AML-193 (cell line): ENCODE measurements around the gene GLRA3.
"Not testable (repeated sequence)": the region's sequence is repeated elsewhere in the genome, so short reads cannot be mapped to it uniquely, and the experiment has no call there.

Experiments used
- DNase-seq, 2 experiments: peaks; one replicate each; lab custom pipeline; 2025; lab: John Stamatoyannopoulos, UW

GLRA3 gene

DNA sequence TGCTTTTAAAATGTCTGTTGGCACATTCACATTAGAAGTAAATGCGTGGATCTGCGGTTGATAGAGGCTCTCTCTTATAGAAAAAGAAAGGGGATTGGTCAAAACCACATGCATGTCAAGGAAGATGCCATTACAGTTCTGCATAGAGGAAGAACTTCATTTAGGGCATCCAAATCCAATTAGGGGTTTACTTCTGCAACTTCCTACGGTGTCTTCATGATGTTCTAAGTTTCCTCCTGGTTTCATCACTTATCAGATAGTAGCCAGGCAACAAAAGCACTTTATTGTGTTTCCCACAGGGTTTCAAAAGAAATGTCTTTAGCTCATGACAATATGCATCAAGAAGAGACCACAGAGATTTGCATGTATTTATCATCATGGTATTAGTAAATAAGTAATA is 170.8 kb downstream of the GLRA3 start:
- no peak for DNase-seq

DNA sequence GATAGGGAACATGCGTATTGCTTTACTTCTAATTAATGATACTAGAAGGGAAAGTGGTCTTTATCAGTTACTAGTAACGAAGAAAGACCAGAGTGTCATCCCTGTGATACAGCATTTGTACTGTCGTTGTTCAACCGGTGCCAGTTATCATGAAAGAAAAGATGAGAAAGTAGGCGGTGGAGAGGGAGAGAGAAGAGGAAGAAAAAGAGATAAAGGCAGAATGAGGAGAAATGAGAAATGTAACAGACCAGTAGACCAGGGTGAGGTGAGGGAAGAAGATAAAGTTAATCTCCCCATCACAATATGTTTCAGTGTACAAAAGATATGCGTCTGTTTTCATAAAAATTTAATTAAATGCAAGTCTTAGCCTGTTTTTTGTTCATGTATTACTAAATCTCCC is 171.6 kb downstream of the GLRA3 start:
- DNase-seq = no peak

DNA sequence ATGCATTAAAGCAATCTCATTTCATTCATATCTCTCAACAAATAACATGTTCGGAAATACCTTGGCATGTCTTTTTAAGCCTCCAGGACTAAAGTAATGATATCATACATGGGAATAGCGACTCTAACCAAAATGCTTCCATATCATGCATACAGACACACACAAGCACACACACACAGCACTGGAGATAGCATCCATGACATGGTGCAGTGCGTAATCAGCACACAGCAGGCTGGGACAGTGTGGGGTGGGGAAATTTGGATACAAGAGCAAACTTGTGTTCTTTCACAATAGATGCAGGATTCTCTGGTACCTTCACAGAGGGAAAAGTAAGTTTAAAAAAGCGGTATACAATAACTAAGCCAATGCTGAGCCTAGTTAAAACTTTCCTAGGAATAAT is 174.4 kb downstream of the GLRA3 start:
- no peak for DNase-seq

DNA sequence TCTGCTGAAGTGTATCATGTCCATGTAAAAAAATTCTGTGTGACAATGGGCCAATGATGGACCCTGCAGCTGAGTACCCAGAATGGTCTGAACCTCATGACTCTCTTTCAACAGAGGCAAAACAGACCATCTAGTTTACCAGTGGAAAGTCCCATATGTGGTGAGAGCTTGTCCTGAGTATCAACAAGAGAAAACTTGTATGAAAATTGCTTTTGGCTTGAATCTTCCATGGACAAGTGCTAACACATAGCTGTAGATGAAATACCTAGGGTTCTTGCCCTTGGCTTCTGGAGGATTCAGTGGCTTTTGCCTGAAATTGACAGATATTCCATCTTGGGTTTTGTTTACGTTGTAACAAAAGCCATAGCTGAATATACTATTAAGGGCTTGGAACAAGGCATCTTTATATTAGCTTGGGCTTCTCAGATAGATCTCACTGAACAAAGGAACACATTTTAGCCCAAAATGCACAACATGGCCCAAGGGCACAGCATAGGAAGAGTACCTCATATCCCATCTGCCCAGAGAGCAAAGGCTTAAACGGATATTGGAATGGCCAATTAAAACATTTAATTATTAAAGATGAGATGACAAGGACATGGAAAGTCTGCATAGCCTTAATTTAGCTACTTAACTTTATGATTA is 178.2 kb downstream of the GLRA3 start:
- DNase-seq = no peak

DNA sequence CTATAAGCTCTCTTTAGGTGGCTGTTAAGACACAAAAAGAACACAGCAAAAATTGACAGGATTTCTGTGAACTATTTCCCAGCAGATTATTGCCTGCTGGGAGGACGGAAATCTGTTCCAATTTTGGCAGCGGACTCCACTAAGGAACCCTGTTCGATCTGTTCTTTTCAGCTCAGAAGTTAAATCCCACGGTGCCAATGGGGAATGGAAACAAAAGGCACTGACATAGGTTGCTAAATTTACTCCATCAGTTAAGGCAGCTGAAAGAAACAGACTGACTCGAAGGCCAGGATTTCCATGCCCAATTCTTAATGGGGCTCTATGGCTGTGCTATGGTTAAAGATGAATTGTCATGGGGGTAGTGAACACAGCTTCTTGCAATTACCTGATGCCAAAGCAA is 180.2 kb downstream of the GLRA3 start:
- no peak for DNase-seq

DNA sequence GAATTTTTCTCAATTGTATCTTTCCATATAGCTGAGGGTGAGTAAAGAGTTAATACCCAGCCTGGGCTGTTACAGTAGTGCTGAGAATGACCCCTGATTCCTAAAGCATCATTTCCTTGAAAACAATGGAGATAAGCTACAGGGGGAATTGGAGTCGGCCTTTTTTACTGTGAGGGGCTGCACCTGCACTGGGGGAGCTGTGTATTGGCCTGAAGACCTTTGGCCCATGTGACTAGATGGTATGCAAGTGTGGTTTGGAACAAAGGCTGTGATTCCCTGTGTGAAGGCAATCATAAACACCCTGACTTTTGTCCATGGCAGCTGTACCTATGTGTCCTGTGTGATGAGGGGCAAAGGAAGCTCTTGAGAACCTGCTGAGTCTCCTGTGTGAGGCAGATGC is 182.7 kb downstream of the GLRA3 start:
- no peak for DNase-seq

DNA sequence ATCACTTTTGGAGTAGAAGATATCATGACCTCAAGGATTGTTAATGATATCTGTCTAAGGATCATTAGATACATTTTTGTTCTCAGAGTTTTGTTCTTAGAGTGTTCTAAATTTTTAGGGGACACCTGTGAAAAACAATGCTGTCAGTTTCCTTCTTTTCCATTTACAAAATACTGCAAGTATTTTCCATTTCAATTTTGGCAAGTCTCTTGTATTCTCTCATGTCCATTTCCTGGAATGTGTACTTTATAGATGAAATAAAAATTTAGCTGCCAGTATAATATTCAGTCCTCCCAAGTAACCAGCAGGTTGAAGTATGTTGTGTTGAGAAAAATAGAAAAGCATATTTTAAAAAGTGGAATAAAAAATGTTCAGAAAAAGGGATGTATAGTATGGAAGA is 188.9 kb downstream of the GLRA3 start:
- DNase-seq = no peak

DNA sequence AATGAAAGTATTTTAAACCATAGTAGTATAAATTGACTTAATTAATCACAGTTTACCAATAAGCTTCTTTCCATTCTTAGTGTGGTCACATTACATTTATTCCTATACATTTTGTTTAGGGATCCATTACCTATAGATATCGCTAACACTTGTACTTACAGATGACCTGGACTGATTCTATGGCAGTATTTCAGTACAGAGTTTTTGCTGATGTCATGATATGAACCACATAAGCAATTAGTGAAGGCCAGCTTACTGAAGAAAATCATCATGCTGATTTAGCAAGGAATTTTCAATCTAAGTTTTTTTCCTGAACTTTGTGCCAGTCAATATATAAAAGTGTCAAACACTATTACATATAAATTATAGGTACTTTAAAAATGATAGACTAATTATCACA is 193.3 kb downstream of the GLRA3 start:
- no peak for DNase-seq

DNA sequence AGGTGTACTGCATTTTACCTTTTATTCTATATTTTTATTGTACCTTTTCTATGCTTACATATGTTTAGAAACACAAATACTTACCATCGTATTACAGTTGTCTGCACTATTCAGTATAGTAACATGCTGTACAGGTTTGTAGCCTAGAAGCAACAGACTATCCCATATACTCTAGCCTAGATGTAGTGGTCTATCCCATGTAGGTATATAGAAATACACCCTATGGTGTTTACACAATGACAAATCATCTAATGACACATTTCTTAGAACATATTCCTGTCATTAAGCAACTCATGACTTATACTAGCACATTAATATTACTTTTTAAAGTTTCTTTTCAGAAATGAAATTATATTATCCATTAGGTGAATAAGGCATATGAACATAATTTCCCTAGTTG is 195.6 kb downstream of the GLRA3 start:
- DNase-seq = no peak

DNA sequence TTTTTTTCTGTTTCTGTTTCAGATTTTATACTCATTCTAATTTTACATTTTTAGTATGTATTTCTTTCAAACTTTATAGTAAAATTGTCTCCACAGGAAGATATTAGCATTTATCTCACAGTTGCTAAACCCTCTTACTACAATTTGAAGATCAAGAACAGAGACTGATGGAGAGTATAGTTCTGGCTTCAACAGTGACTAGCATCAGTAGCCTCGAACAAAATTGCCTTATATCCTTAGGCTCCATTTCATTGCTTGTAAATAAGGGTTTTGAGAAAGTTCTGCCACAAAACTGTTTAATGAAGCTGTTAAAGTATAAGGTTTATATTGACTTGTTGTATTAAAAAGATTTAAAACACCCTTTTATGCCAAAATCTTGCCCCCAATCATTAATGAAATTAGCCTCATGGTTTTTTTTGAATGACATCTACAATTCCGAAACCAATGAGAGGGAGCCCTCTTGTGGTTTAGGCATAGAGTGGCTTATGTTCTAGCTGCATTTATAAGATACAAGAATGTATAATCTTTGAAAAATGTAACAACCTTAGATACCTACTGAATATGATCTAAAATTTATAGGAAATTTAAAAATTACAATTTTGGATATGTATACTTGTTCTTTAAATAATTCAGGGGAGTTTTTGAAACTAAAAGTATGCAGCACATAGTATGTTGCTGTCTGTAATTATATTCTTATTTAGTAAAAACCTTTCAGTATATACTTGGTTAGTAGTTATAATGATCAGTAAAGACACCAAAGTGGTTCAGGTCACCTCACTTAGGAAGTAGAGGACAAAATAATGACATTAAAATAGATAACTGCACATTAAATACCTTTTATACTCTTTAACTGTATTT is 196.9 kb downstream of the GLRA3 start:
- DNase-seq = peak; percentile 49 to 61

DNA sequence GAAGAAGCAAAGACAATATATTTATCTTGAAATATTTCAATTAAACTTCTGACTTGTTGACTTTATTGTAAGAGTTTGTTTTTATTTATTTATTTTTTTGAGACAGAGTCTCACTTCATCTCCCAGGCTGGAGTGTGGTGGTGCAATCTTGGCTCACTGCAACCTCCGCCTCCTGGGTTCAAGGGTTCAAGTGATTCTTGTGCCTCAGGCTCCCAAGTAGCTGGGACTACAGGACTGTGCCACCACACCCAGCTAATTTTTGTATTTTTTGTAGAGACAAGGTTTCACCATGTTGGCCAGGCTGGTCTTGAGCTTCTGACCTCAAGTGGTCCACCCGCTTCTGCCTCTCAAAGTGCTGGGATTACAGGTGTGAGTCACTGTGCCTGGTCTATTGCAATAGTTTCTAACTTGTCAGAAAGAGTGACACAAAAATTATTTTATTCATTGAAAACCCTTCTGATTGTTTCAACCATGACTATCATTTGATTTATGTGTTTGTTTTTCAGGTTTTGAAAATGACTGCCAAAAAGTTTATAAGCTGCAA is 199.1 kb downstream of the GLRA3 start:
- DNase-seq = not testable (repeated sequence)

DNA sequence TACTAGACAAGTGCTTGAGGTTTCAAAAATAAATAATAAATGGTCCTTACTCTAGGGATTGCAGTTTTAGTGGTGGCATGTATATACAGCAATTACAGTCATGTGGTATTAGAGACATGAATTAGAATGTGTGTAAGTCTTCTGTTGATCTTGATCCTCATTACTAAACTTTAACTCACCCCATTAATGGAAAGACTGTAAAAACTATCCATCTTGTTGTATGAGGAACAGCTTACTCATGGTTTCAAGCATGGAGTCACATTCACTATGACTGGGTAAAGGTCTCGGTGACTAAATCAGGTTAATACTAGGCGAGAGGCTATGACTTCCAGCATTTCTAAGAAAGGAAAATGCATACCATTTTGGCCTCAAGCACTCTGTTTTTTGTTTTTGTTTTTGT is 199.8 kb downstream of the GLRA3 start:
- DNase-seq = no peak

DNA sequence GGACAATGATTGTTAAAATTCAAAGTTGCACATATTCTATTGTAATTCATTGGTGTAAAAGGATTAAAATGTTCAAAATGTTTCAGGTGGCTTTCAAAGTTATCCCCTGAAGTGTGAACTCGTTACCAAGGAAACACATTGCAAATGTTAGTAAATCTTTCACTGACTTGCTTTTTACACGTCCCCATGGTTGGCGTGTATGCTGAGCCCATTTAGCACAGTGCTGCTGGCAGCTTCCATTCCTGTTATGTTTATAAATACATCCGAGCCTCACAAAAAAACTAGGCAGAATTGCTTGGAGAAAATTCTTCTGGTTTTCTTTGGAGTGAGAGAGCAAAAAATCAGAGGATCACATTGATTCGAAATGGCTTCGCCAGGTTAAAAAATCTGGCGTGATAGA is 200.9 kb downstream of the GLRA3 start:
- no peak for DNase-seq

DNA sequence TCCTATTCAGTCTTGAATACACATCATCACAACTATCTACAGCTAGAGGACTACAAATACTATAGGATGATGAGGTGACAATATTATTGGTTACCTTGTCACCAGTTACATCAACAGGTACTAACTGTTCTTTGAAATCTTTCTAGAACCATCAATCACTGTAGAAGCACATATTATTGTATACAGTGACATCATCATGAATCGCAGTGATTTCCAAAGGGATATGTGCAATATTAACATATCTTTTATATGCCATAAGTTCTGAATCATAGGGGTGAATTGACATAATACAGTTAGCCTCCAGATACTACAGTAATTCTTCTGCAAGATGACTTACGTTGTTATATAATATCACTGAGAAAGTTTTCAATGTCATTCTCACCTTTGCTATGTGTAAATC is 201.6 kb downstream of the GLRA3 start:
- no peak for DNase-seq

DNA sequence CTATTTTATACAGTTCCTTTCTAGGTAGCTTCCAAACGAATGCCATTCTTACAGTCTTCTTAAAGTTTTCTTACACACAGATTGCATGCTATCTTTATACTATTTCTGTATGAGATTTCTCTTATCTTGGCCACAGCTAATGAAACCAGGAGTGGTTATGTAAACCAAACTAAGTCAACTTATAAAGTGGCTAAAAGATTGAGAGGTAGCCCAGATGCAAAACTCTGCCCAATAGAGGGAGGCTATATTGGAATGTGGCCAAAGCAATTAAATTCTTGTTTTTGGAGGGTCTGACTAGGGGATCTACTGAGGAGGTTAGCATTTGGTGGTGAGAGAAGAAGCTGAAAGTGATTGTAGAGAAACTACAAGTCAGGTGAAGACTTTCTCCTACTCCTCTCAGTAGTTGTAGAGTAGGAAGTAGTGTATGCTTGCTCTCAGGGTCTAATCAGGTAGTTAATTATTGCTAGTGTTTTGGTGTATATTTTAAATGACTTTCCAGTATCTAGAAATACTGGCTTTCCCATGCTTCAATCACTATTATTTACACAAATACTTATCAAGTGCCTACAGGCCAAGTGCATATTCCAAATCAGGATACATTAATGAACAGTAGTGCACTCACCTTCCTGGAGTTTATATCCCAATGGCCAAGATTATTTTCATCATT is 202.6 kb downstream of the GLRA3 start:
- DNase-seq = no peak

DNA sequence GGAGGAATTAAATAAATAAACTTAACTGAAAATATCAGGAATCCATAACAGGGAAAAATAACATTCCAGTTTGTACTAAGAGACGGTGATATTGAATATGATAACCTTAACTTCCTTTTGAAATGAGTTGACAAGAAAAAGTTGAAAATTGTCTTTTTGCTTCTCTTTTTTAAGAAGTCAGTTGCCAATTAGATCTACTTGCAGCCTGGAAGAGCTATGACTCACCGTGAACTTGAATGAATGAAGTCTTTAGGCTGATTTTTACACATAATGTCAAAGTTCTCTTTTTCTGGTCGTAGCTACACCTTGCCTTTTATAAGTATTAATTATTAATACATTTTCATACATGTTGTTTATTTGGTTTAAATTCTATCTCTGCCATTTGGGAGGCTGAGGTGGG is 212.4 kb downstream of the GLRA3 start:
- DNase-seq = peak; percentile 45 to 59

DNA sequence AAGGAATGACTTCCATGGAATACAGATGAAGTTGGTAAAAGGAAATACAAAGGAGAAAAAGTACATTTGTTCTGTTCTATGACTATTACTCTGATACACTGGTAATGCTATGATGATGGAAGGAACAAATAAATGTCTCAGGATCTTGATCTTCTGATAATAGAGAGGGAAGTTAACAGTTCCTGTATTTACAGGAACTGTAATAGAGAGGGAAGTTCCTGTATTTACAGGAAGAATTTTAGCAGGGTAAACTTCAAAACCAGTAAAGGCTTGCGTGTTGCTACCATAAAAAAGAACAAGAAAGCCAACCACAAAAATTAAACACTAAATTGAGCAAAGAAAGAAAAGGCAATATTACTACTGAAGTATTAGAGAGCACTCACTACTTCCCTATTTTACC is 215.1 kb downstream of the GLRA3 start:
- DNase-seq = peak; percentile 90 to 91

DNA sequence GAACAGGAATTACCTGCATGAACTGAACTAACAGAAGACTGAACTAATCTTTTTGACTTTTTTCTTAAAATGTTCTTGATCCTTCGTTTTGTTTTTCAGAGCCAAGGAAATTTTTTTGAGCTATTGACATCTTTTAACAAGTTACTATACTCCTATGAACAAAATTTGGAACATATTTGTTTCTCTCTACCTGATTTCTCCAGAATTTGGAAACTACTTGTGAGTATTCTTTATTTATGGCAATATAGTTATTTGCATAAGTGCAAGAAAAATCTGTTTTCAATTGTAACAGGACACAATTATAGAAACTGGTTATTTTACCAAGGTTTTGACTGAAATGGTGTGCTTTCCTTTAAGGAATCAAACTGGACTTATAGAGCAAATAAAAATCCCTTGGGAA is 217.3 kb downstream of the GLRA3 start:
- DNase-seq = no peak

DNA sequence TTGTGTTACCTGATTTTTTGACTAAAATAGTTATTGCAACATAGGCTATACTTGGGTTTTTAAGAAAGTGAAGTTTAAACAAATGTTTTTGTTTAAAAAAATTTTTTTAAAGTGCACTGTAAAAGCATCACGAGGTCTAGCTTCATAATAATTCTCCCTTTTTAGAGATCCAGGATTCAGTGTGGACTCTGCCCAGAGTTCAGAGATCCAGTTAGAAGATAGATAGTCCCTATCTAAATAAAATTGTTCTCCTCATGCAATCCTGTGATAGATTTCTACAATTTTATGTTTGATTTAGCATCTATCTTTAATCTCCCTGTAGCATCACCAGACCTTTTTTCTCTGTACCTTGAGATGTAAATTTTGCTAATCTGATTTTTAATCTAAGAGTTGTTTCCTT is 221.3 kb downstream of the GLRA3 start:
- peak in 1 of 2 experiments; percentile 12 for DNase-seq

DNA sequence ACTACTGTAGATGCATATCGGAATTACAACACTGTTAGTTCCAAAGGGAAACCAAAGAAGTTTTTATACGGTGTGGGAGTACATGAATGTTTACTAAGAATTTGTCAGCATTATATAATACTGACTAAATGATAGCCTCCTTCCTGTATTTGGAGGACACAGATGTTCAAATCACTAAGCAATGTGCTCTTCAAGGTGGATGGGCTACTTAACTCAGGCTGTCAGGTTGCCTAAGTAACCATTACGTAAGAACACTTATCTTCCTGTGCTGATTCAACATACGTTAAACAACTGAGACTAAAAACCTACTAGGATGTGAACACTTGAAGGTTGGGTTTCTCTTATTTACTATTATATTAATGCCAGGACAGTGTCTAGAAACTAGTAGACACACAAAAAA is 224.8 kb downstream of the GLRA3 start:
- DNase-seq = peak; percentile 74 to 77

DNA sequence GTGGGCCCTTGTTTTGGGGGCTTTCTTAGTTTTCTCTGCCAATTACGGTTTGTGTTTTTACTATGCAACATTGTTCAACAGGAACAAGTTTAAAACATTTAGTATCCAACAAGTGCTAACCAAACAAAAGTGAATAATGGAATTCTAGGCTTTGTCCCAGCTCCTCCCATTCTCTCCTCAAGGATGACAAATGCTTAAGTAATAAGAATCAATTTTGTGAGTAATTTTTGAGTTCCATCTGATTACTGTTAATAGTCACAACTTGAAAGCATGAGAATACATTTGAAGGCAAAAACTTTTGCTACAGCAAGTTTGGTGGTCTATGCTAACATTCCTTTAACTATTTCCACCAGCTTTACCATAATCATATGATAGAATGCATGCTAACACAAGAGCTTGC is 228.7 kb downstream of the GLRA3 start:
- DNase-seq = no peak

DNA sequence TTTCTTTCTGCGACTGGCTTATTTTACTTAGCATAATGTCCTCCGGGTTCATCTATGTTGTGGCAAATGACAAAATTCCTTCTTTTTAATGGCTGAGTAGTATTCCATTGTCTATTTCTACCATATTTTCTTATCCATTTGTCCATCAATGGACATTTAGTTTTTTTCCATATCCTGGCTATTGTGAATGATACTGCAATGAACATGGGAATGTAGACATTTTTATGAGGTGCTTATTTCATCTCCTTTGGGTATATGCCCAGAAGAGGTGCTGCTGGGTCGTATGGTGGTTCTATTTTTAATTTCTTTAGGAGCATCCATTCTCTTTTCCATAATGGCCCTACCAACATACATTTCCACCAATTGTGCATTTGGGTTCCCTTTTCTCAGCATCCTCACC is 230.2 kb downstream of the GLRA3 start:
- no peak for DNase-seq

DNA sequence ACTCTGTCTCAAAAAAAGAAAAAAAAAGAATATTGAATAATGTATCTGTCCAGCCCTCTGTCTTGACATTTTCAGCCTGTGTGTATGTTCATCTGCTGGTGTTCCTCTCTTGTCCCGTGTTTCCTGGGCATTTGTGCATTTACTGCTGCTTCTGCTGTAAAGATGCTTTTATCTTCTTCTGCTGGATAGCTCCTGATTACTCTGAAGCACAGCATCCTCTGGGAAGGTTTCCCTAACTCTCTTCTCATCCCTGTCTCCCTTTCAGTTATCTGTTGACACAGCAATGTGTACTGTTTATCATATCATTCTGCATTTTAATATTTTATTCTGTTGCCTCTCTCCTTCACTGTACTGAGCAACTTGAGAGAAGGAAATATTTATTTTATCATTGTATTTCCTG is 232.5 kb downstream of the GLRA3 start:
- DNase-seq = no peak
